Measurements from ENCODE around the gene PRR23E. TPM values are rescaled to one million over a fixed set of nuclear protein-coding genes. Genes with fewer than 3 reads are reported as not detected.

PRR23E gene
- total RNA-seq, 1 experiment from 2014 or later: not detected

GRCh38 chr3:127222163-127222562 is 29.2 kb downstream of the PRR23E start:
- DNase-seq (ENCODE audit: low read depth): no peak

- DNase-seq (ENCODE audit: low read depth): no peak
Measured at GRCh38 chr3:127222664-127223063, 29.7 kb downstream of the PRR23E start.

- DNase-seq (ENCODE audit: low read depth): no peak
Measured at GRCh38 chr3:127224118-127224517, 31.2 kb downstream of the PRR23E start.

GRCh38 chr3:127226457-127226856 is 33.5 kb downstream of the PRR23E start:
- DNase-seq (ENCODE audit: low read depth): peak; percentile 88

- peak; percentile 86 for DNase-seq (ENCODE audit: low read depth)
Measured at GRCh38 chr3:127226946-127227842, 34.3 kb downstream of the PRR23E start.

- no peak for DNase-seq (ENCODE audit: low read depth)
Measured at GRCh38 chr3:127228866-127229265, 35.9 kb downstream of the PRR23E start.

GRCh38 chr3:127233371-127233770 is 40.4 kb downstream of the PRR23E start:
- no peak for DNase-seq (ENCODE audit: low read depth)

GRCh38 chr3:127234778-127235177 is 41.8 kb downstream of the PRR23E start:
- DNase-seq (ENCODE audit: low read depth): no peak

- no peak for DNase-seq (ENCODE audit: low read depth)
Measured at GRCh38 chr3:127235706-127236105, 42.8 kb downstream of the PRR23E start.

- DNase-seq (ENCODE audit: low read depth): no peak
Measured at GRCh38 chr3:127237835-127238234, 44.9 kb downstream of the PRR23E start.

- no peak for DNase-seq (ENCODE audit: low read depth)
Measured at GRCh38 chr3:127238602-127239001, 45.7 kb downstream of the PRR23E start.

- no peak for DNase-seq (ENCODE audit: low read depth)
Measured at GRCh38 chr3:127247292-127247691, 54.4 kb downstream of the PRR23E start.

Small RNA genes lying within 50 kb of the gene (small RNA-seq; reads per million reads assigned to genes)
- not detected for gene RF00019
- not detected for gene RNU6-1047P

Other genes with a start within 250 kb of the PRR23E start
- 133 and 163 TPM in 2 replicates for gene PLXNA1, start 210.0 kb upstream of the PRR23E start, total RNA-seq (2014; rRNA removed; shearing (Covaris generic))
- not detected in 2 replicates for gene PRR20G, start 94.9 kb downstream of the PRR23E start, total RNA-seq (2014; rRNA removed; shearing (Covaris generic))